ENCODE measurements around the gene ERCC6L2. TPM values are rescaled to one million over a fixed set of nuclear protein-coding genes. Genes with fewer than 3 reads are reported as not detected.

Gene ERCC6L2
- total and polyA plus RNA-seq, 10 of the 15 experiments (the other 5 are each of a cell fraction or from before 2014, with no cell fraction given): 8.1 to 45.0 (median 22.6) TPM

DNA sequence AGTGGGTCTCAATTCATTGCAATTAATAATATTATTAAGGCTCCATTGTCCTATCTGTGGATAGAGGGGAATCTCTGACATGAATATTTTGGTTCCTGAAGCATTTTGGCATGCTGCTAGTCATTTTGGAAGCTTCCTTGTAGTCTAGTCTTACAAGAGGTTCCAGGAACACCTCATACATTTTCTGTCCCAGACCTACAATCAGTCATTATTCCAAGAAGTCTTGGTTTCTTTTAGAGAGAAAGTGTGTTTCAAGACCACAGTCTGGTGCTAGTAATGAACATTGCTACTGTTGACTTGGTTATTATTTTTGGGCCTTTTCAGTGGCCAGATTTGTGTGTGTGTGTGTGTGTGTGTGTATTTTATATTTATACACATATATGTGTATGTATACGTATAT is 98.9 kb downstream of the ERCC6L2 start (continued):
- TF ChIP-seq POLR2AphosphoS5 (IDR thresholded peaks at IDR 0.05; ENCODE audit: low read length) (no peak), RFX5 (IDR thresholded peaks at IDR 0.05; ENCODE audit: low read depth, low read length) (no peak), CEBPB (IDR thresholded peaks at IDR 0.05; ENCODE audit: borderline replicate concordance in 1 of 2, low read depth in 2 of 2, low read length in 2 of 2) (no peak)
- TF ChIP-seq, protein P1, sequence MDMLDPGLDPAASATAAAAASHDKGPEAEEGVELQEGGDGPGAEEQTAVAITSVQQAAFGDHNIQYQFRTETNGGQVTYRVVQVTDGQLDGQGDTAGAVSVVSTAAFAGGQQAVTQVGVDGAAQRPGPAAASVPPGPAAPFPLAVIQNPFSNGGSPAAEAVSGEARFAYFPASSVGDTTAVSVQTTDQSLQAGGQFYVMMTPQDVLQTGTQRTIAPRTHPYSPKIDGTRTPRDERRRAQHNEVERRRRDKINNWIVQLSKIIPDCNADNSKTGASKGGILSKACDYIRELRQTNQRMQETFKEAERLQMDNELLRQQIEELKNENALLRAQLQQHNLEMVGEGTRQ (IDR thresholded peaks at IDR 0.05; ENCODE audit: borderline replicate concordance, low read depth, low read length): no peak

DNA sequence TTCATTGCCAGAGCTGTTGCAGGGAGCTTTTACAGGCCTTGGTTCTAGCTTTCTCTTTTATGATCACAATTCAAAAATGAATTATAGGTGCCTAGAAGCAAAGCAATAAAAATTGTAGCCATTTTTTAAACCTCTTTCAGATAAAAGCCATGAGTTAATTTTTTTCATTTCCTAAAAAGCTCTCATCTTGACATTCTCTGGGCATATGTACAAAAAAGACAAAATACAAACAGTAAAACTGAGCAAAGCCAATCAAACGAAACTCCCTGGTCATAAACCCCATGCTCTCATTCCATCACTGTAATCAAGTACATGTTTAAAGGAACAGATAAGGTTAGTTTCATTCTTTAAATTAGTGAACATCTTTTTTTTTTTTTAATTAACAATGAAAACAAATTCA is 101.9 kb downstream of the ERCC6L2 start:
- 96% methylated on average over 1 of the region's 1 CpG for WGBS (ENCODE audit: insufficient coverage, insufficient replicate concordance, low lambda C conversion rate, missing lambda C conversion rate)
- ChIA-PET SMC1A (ENCODE audit: uncharacterized antibody, unreplicated experiment) (no interaction called here), RAD21 (ENCODE audit: unreplicated experiment) (no interaction called here), POLR2A (no interaction called here), CTCF (interaction anchor here (0.8 kb wide), 1 partner anchor 21 kb away, joined by 3 read pairs; no protein-coding TSS in a partner anchor)
- no peak for DNase-seq (ENCODE audit: low read depth, low spot score)
- FAIRE-seq: no peak
- Histone ChIP-seq H3K27me3 (replicated peaks in 1 of 2; ENCODE audit: control insufficient read depth in 2 of 2, insufficient read depth in 2 of 2, low read length in 1 of 2) (no peaks in the 10 kb centered on the region), H3K9ac (ENCODE audit: control insufficient read depth, insufficient read depth, low read length) (no peak overlapping the region), H3K9me3 (replicated peaks; ENCODE audit: control insufficient read depth, insufficient read depth, low read length) (no peaks in the 10 kb centered on the region), H2AFZ (ENCODE audit: control insufficient read depth, low read depth, low read length) (no peak overlapping the region), H3K4me1 (ENCODE audit: control insufficient read depth, insufficient read depth, low read length) (no peaks in the 10 kb centered on the region), H3K27ac (ENCODE audit: control insufficient read depth, insufficient read depth) (no peak overlapping the region), H3K36me3 (ENCODE audit: control insufficient read depth in 2 of 2, insufficient read depth in 2 of 2, low read length in 1 of 2) (0 out of 4 replicates have a peak, but pooled peaks cover 0 to 3% of the 10 kb centered on the region in 2 experiments), H4K20me1 (ENCODE audit: control insufficient read depth, insufficient read depth) (no peaks in the 10 kb centered on the region), H3K79me2 (ENCODE audit: control insufficient read depth, insufficient read depth, low read length) (no peaks in the 10 kb centered on the region), H3K4me2 (ENCODE audit: control insufficient read depth, insufficient read depth) (no peak overlapping the region), H3K4me3 (no peak overlapping the region)
- BruUV-seq (replicated peaks): no TSS peak
- in situ Hi-C loops (cut with MboI): no loop called here
- no peak for ATAC-seq
- TF ChIP-seq CBFB (IDR thresholded peaks at IDR 0.05; ENCODE audit: low read depth) (no peak), BRCA1 (IDR thresholded peaks at IDR 0.05; ENCODE audit: low read depth, low read length) (no peak), MTA3 (IDR thresholded peaks at IDR 0.05; ENCODE audit: borderline replicate concordance, low read length) (no peak), SREBF1 (IDR thresholded peaks at IDR 0.05; ENCODE audit: low read length) (no peak), ZNF384 (IDR thresholded peaks at IDR 0.05; ENCODE audit: borderline replicate concordance, low read depth, low read length) (no peak), JUND (IDR thresholded peaks at IDR 0.05; ENCODE audit: low read depth, low read length) (no peak), CBX3 (IDR thresholded peaks at IDR 0.05; ENCODE audit: borderline replicate concordance, low read depth) (no peak), NFIC (IDR thresholded peaks at IDR 0.05; ENCODE audit: low read depth, low read length) (no peak), CREB1 (IDR thresholded peaks at IDR 0.05; ENCODE audit: low read depth) (no peak), HDGF (IDR thresholded peaks at IDR 0.05) (no peak), RUNX3 (IDR thresholded peaks at IDR 0.05; ENCODE audit: low read length) (no peak), SUPT20H (IDR thresholded peaks at IDR 0.05; ENCODE audit: borderline replicate concordance, control insufficient read depth, low read depth, low read length) (no peak), WRNIP1 (IDR thresholded peaks at IDR 0.05; ENCODE audit: borderline replicate concordance, low read depth, low read length) (no peak)
- TF ChIP-seq, protein P2, sequence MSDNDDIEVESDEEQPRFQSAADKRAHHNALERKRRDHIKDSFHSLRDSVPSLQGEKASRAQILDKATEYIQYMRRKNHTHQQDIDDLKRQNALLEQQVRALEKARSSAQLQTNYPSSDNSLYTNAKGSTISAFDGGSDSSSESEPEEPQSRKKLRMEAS (IDR thresholded peaks at IDR 0.05; ENCODE audit: low read depth, low read length): no peak
- intact Hi-C loops (cut with micrococcal nuclease; ENCODE audit: unreplicated experiment): no loop called here

All from GM12878 (cell line).